H9 (cell line): ENCODE measurements around the gene MAP3K10. TPM values are rescaled to one million over a fixed set of nuclear protein-coding genes. Genes with fewer than 3 reads are reported as not detected.

ENCODE experiments used
- DNase-seq: peaks from one replicate; pipeline ENCODE4 v3.0.0-alpha.2; 2017
- H2AFZ ChIP-seq: one replicate; pipeline ENCODE4 v1.6.1; 2013; ENCODE audit warnings: mild to moderate bottlenecking, low read length, control low read depth, moderate library complexity
- H2AK5ac ChIP-seq: 2 replicates; pipeline ENCODE4 v1.6.1; 2013; ENCODE audit warnings: low read length, control low read depth, mixed read lengths; ENCODE audit not compliant: insufficient read length
- H2BK120ac ChIP-seq: one replicate; pipeline ENCODE4 v1.6.1; 2013; ENCODE audit warnings: low read depth, mild to moderate bottlenecking, low read length, control low read depth, inconsistent platforms; ENCODE audit not compliant: poor library complexity, severe bottlenecking
- H2BK12ac ChIP-seq: 2 replicates; pipeline ENCODE4 v1.6.1; 2013; ENCODE audit warnings: low read length, control low read depth, mixed read lengths, low read depth; ENCODE audit not compliant: insufficient read length
- H2BK15ac ChIP-seq: 2 replicates; pipeline ENCODE4 v1.6.1; 2013; ENCODE audit warnings: low read depth, low read length, control low read depth
- H2BK20ac ChIP-seq: one replicate; pipeline ENCODE4 v1.6.1; 2013; ENCODE audit warnings: low read depth, mild to moderate bottlenecking, low read length, control low read depth, inconsistent platforms; ENCODE audit not compliant: poor library complexity, severe bottlenecking
- H2BK5ac ChIP-seq: 2 replicates; pipeline ENCODE4 v1.6.1; 2013; ENCODE audit warnings: low read length, control low read depth, mixed read lengths; ENCODE audit not compliant: insufficient read length
- H3K14ac ChIP-seq: 2 replicates; pipeline ENCODE4 v1.6.1; 2013; ENCODE audit warnings: low read length, control low read depth; ENCODE audit not compliant: insufficient read depth
- H3K18ac ChIP-seq: 2 replicates; pipeline ENCODE4 v1.6.1; 2013; ENCODE audit warnings: low read depth, mild to moderate bottlenecking, mixed read lengths, low read length, control low read depth; ENCODE audit not compliant: insufficient read length
- H3K23ac ChIP-seq: 2 replicates; pipeline ENCODE4 v1.6.1; 2013; ENCODE audit warnings: low read length, control low read depth, mixed read lengths, low read depth; ENCODE audit not compliant: insufficient read length
- H3K23me2 ChIP-seq: 2 replicates; pipeline ENCODE4 v1.6.1; 2013; ENCODE audit warnings: low read depth, mild to moderate bottlenecking, mixed read lengths, low read length, control low read depth; ENCODE audit not compliant: insufficient read length, poor library complexity, severe bottlenecking
- H3K27ac ChIP-seq: 2 replicates; pipeline ENCODE4 v1.5.1; 2013; ENCODE audit warnings: low read length, control low read depth, mixed read lengths, low read depth; ENCODE audit not compliant: insufficient read length
- H3K27me3 ChIP-seq: 2 replicates; pipeline ENCODE4 v1.6.1; 2013; ENCODE audit warnings: low read length, control low read depth, inconsistent platforms; ENCODE audit not compliant: insufficient read depth
- H3K4ac ChIP-seq: 2 replicates; pipeline ENCODE4 v1.6.1; 2013; ENCODE audit warnings: low read depth, mild to moderate bottlenecking, control low read depth, inconsistent platforms, low read length, moderate library complexity
- H3K4me1 ChIP-seq: 2 replicates; pipeline ENCODE4 v1.6.1; 2013; ENCODE audit warnings: low read length, control low read depth, inconsistent platforms; ENCODE audit not compliant: insufficient read depth
- H3K4me2 ChIP-seq: 2 replicates; pipeline ENCODE4 v1.6.1; 2013; ENCODE audit warnings: low read length, control low read depth, mixed read lengths; ENCODE audit not compliant: insufficient read length, insufficient read depth
- H3K56ac ChIP-seq: 2 replicates; pipeline ENCODE4 v1.6.1; 2013; ENCODE audit warnings: low read depth, mild to moderate bottlenecking, mixed read lengths, low read length, control low read depth; ENCODE audit not compliant: insufficient read length
- H3K79me1 ChIP-seq: 2 replicates; pipeline ENCODE4 v1.6.1; 2013; ENCODE audit warnings: low read depth, mild to moderate bottlenecking, moderate library complexity, low read length, control low read depth, inconsistent platforms; ENCODE audit not compliant: insufficient read depth, poor library complexity, severe bottlenecking
- H3K79me2 ChIP-seq: 2 replicates; pipeline ENCODE4 v1.6.1; 2013; ENCODE audit warnings: low read length, control low read depth, inconsistent platforms; ENCODE audit not compliant: insufficient read depth
- H3K9ac ChIP-seq: 2 replicates; pipeline ENCODE4 v1.6.1; 2013; ENCODE audit warnings: low read length, control low read depth, mixed read lengths; ENCODE audit not compliant: insufficient read length; ENCODE audit errors: extremely low read depth
- H3K9me3 ChIP-seq: one replicate; pipeline ENCODE4 v1.6.1; 2013; ENCODE audit warnings: low read depth, low read length, inconsistent platforms; ENCODE audit not compliant: control insufficient read depth
- H3T11ph ChIP-seq: one replicate; pipeline ENCODE4 v1.6.1; 2013; ENCODE audit warnings: mild to moderate bottlenecking, low read length, control low read depth, inconsistent platforms
- H4K20me1 ChIP-seq: one replicate; pipeline ENCODE4 v1.6.1; 2013; ENCODE audit not compliant: control insufficient read depth, insufficient read length, insufficient read depth
- H4K5ac ChIP-seq: 2 replicates; pipeline ENCODE4 v1.6.1; 2013; ENCODE audit warnings: low read depth, mild to moderate bottlenecking, mixed read lengths, low read length, control low read depth; ENCODE audit not compliant: insufficient read length
- H4K8ac ChIP-seq: replicated peaks from 2 replicates; pipeline ENCODE4 v1.6.1; 2013; ENCODE audit warnings: low read length, control low read depth, mixed read lengths, low read depth; ENCODE audit not compliant: insufficient read length
- H4K91ac ChIP-seq: 2 replicates; pipeline ENCODE4 v1.6.1; 2013; ENCODE audit warnings: low read depth, mild to moderate bottlenecking, moderate library complexity, mixed read lengths, low read length, control low read depth; ENCODE audit not compliant: insufficient read length
- H3K27ac Mint-ChIP-seq, 3 experiments: 2 replicates in 2 of 3; 3 replicates in 1 of 3; pipeline ENCODE4 v1.8.0; 2020 to 2021; ENCODE audit warnings: mixed read lengths in 3 of 3, mild to moderate bottlenecking in 1 of 3, moderate library complexity in 1 of 3
- H3K27me3 Mint-ChIP-seq: 2 replicates; pipeline ENCODE4 v1.8.0; 2021; ENCODE audit warnings: low read depth, mild to moderate bottlenecking, moderate library complexity, mixed read lengths
- H3K36me3 Mint-ChIP-seq, 3 experiments: 2 replicates in 2 of 3; 3 replicates in 1 of 3; pipeline ENCODE4 v1.8.0; 2020 to 2021; ENCODE audit warnings: low read depth in 3 of 3, mixed read lengths in 3 of 3; ENCODE audit not compliant: insufficient read depth in 1 of 3
- H3K4me1 Mint-ChIP-seq, 2 experiments: 2 replicates each; pipeline ENCODE4 v1.8.0; 2020; ENCODE audit warnings: mixed read lengths in 2 of 2
- H3K4me3 Mint-ChIP-seq, 2 experiments: 2 replicates in 1 of 2; 3 replicates in 1 of 2; pipeline ENCODE4 v1.8.0; 2020 to 2021; ENCODE audit warnings: mild to moderate bottlenecking in 2 of 2, mixed read lengths in 2 of 2, moderate library complexity in 1 of 2
- H3K9me3 Mint-ChIP-seq, 2 experiments: 2 replicates in 1 of 2; 3 replicates in 1 of 2; pipeline ENCODE4 v1.8.0; 2020; ENCODE audit warnings: mild to moderate bottlenecking in 2 of 2, mixed read lengths in 2 of 2, moderate library complexity in 1 of 2
- WGBS: extraction: QIAGEN DNeasy Blood & Tissue Kit; methylation state at CpG from one replicate; pipeline ENCODE4 v1.1.7; 2013; ENCODE audit warnings: missing lambda C conversion rate, low lambda C conversion rate, mixed read lengths; ENCODE audit not compliant: insufficient read length; ENCODE audit errors: extremely low coverage; 5-methylcytosine and 5-hydroxymethylcytosine counted together
- total RNA-seq: library from RNA; stranded (reverse); gene quantifications from 2 replicates; pipeline ENCODE4 v1.2.1, GENCODE V29; 2021
- TF ChIP-seq, protein P1 (sequence below): fragments of 200-600 bp; sonication (generic); conservative IDR thresholded peaks from 3 replicates; pipeline ENCODE4 v1.8.0; 2021; ENCODE audit warnings: antibody characterized with exemption, mild to moderate bottlenecking

MAP3K10 gene
- total RNA-seq, 1 experiment from 2014 or later = 19.0 TPM

GRCh38 chr19:40249201-40249600 is 58.0 kb downstream of the MAP3K10 start:
- Histone ChIP-seq H4K91ac (no peak overlapping the region), H3T11ph (no peak overlapping the region), H4K20me1 (no peaks in the 10 kb centered on the region), H4K5ac (no peak overlapping the region), H3K27me3 (no peaks in the 10 kb centered on the region), H3K79me2 (no peaks in the 10 kb centered on the region; the same call in 1 of the 2 replicates), H2BK20ac (no peak overlapping the region), H2AK5ac (no peak overlapping the region), H3K4me2 (no peak overlapping the region), H2AFZ (no peak overlapping the region), H3K27ac (no peak overlapping the region), H2BK5ac (no peak overlapping the region), H3K18ac (no peak overlapping the region), H3K14ac (no peak overlapping the region), H3K23me2 (no peaks in the 10 kb centered on the region), H2BK15ac (no peak overlapping the region), H3K9ac (no peak overlapping the region), H3K9me3 (no peaks in the 10 kb centered on the region), H3K23ac (no peak overlapping the region), H4K8ac (no peak overlapping the region), H3K4ac (no peak overlapping the region), H2BK120ac (no peak overlapping the region), H2BK12ac (no peak overlapping the region), H3K79me1 (peaks cover 2% of the 10 kb centered on the region), H3K56ac (no peak overlapping the region), H3K4me1 (peaks cover 2% of the 10 kb centered on the region; the same call in 1 of the 2 replicates)
- Mint-ChIP-seq H3K4me3 (no peak overlapping the region), H3K4me1 (peaks cover 23% of the 10 kb centered on the region in 2 experiments), H3K9me3 (no peaks in the 10 kb centered on the region), H3K27ac (no peak overlapping the region), H3K36me3 (peaks cover 5 to 35% (median 23%) of the 10 kb centered on the region in 3 experiments), H3K27me3 (no peaks in the 10 kb centered on the region)
- no peak for DNase-seq
- WGBS = no CpG with 5 or more reads among the region's 10 CpGs
- TF ChIP-seq, protein P1, sequence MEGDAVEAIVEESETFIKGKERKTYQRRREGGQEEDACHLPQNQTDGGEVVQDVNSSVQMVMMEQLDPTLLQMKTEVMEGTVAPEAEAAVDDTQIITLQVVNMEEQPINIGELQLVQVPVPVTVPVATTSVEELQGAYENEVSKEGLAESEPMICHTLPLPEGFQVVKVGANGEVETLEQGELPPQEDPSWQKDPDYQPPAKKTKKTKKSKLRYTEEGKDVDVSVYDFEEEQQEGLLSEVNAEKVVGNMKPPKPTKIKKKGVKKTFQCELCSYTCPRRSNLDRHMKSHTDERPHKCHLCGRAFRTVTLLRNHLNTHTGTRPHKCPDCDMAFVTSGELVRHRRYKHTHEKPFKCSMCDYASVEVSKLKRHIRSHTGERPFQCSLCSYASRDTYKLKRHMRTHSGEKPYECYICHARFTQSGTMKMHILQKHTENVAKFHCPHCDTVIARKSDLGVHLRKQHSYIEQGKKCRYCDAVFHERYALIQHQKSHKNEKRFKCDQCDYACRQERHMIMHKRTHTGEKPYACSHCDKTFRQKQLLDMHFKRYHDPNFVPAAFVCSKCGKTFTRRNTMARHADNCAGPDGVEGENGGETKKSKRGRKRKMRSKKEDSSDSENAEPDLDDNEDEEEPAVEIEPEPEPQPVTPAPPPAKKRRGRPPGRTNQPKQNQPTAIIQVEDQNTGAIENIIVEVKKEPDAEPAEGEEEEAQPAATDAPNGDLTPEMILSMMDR = no peak
